Stimulated activated naive CD8-positive, alpha-beta T cell treated with anti-CD3 and anti-CD28 coated beads, Interleukin-15, amount 100 ng/mL, for 72 hours (primary cell): ENCODE data around the gene RPTOR.
"Not testable (repeated sequence)": the region's sequence is repeated elsewhere in the genome, so short reads cannot be mapped to it uniquely, and the experiment has no call there.

Source experiments
- ATAC-seq: fragments of 150-1000 bp; cut with Tn5 transposase; 2 replicates; pipeline ENCODE4 v1.10.0; 2021; ENCODE audit warnings: mild to moderate bottlenecking, moderate library complexity
- DNase-seq, 2 donors: peaks; one replicate each; pipeline ENCODE4 v3.0.0; 2021 to 2022
- H3K27ac Mint-ChIP-seq, 2 donors: one replicate each; pipeline ENCODE4 v1.8.0; 2022; ENCODE audit warnings: mild to moderate bottlenecking in 2 of 2, mixed read lengths in 2 of 2, moderate library complexity in 2 of 2
- H3K27me3 Mint-ChIP-seq: one replicate; pipeline ENCODE4 v1.8.0; 2022; ENCODE audit warnings: mixed read lengths
- H3K4me1 Mint-ChIP-seq: one replicate; pipeline ENCODE4 v1.8.0; 2022; ENCODE audit warnings: mild to moderate bottlenecking, mixed read lengths
- H3K4me3 Mint-ChIP-seq, 2 donors: one replicate each; pipeline ENCODE4 v1.8.0; 2022; ENCODE audit warnings: mild to moderate bottlenecking in 2 of 2, mixed read lengths in 2 of 2, moderate library complexity in 1 of 2
- H3K9me3 Mint-ChIP-seq, 2 donors: one replicate each; pipeline ENCODE4 v1.8.0; 2022; ENCODE audit warnings: mixed read lengths in 2 of 2

Gene RPTOR

DNA sequence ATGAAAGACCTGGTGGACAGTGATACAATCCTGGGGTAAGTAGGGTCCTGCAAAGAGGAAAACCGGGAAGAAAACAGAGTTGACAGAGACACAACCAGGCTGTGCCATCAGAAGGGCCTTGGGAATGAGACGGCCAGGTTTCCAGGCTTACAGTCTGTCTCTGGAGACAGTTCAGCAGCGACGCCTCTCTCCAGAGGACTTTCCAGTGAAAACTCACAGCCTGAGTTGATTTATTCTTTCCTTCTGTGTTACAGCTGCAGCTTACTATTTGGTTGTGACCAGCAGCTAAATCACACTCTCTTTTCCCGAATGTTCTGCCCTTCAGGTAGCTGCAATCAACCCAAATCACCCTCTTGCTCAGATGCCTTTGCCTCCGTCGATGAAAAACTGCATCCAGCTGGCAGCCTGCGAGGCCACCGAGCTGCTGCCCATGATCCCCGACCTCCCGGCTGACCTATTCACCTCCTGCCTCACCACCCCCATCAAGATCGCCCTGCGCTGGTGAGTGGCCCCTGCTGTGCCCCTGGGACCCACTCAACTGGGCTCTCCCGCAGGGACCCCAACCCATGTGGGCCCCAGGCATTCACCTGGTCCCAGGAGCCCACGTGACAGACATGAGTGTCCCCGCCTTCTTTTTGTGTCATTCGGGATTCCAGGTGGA lies 209.2 kb downstream of the RPTOR start:
- Mint-ChIP-seq H3K9me3 (peaks cover 0 to 4% of the 10 kb centered on the region in 2 donors), H3K27me3 (no peaks in the 10 kb centered on the region), H3K4me3 (peak overlapping the region; percentile 2 to 8), H3K4me1 (peaks cover 93% of the 10 kb centered on the region), H3K27ac (peak overlapping the region in 1 of 2 donors; percentile 78)
- DNase-seq (no peak), ATAC-seq (no peak)

DNA sequence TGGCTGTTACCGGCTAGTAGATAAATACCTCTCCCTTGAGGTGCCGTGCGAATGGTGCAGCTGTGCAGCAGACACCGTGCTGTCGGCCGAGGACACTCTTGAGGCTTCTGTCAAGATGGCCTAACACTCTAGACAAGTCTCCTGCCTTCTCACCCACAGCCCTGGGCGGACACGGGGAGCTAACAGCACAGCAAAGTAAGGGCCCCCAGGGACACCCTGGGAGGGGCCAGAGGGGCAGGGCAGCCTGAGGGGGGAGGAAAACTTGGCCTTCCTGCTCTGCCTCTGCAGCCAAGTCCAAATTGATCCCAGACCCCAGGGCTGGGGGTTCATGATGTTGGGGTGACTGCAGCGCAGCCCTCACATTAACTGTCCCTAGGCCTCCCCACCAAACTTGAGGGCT lies 210.2 kb downstream of the RPTOR start:
- DNase-seq (no peak), ATAC-seq (no peak)
- peaks cover 99% of the 10 kb centered on the region for H3K4me1 Mint-ChIP-seq
- peaks cover 0 to 4% of the 10 kb centered on the region in 2 donors for H3K9me3 Mint-ChIP-seq
- H3K27me3 Mint-ChIP-seq = no peaks in the 10 kb centered on the region
- H3K27ac Mint-ChIP-seq = peak overlapping the region in 1 of 2 donors; percentile 77
- no peak overlapping the region for H3K4me3 Mint-ChIP-seq

DNA sequence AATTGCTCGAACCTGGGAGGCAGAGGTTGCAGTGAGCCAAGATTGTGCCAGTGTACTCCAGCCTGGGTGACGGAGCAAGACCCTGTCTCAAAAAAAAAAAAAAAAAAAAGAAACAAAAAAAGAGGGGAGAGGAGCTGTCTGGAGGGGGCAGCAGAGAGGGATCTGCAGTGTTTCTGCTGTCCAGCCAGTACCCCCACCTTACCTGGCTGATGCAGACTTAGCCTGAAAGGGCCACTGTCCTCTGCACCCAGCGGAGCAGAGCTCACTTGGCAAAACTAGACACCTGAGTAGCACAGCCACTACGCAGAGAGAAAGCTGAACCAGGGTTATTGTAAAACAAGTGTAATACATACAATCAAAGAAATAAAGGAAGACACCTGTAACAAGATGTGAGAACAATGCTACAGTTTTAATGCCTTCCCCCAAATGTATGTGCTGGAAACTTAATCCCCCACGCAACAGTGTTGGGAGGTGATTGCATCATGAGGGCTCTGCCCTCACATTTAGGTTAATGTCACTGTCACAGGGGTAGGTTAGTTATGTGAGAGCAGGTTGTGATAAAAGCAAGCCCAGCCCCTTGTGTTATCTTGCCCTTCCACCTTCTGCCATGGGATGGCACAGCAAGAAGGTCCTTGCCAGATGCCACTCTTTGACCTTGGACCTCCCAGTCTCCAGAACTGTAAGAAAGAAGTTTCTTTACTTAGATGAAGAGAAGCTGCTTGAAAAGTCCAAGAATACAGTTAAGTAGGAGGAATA lies 211.2 kb downstream of the RPTOR start:
- DNase-seq (no peak), ATAC-seq (peak; percentile 52)
- H3K27ac Mint-ChIP-seq = peak overlapping the region; percentile 55 to 95
- peak overlapping the region in 1 of 2 donors; percentile 66 for H3K4me3 Mint-ChIP-seq
- H3K27me3 Mint-ChIP-seq = no peaks in the 10 kb centered on the region
- peaks cover 0 to 4% of the 10 kb centered on the region in 2 donors for H3K9me3 Mint-ChIP-seq
- H3K4me1 Mint-ChIP-seq = peaks cover 99% of the 10 kb centered on the region

DNA sequence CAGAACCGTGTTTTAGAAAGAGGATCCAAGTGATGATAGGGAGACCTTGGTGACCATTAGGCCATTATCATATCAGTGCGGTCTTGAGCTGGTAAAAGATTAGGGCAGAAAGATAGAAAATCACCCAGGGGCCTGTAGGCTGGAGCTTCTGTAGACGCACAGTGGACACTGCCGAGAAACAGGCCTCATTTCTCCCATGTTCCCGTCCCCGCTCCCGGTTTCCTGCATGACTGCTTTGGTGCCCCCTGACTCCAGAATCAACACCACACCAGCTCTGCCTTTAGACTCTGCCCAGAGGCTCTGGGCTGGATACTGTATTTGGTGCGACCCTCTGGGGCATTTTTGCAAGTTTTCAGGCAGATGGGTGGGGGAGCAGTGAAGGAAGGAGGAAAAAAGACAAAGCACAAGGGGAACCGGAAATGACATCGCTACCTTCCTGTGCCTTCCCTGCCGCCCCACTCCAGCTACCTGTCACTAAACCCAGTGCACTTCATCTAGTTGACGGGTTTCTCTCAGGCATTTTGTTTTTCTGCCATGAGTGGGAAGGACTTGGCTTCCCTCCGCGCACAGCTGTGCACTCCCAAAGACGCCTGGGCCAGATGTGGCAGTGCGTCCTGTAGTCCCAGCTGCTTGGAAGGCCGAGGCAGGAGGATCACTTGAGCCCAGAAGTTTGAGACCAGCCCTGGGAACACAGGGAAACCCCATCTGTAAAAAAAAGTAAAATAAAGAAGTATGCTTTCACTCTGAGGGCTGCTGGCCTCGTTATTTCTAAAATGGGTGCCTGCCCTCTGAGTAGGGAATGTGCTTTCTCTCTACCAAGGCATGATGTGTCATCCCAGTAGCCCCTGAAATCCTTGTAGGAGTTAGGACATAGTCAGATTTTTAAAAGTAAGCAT lies 214.1 kb downstream of the RPTOR start:
- ATAC-seq = peak; percentile 43
- H3K27ac Mint-ChIP-seq = peak overlapping the region; percentile 97 to 98
- H3K4me1 Mint-ChIP-seq = peaks cover 98% of the 10 kb centered on the region
- DNase-seq = peak in 1 of 2 donors; percentile 33
- H3K9me3 Mint-ChIP-seq = peaks cover 0 to 4% of the 10 kb centered on the region in 2 donors
- H3K27me3 Mint-ChIP-seq = no peaks in the 10 kb centered on the region
- H3K4me3 Mint-ChIP-seq = peak overlapping the region; percentile 70 to 78

DNA sequence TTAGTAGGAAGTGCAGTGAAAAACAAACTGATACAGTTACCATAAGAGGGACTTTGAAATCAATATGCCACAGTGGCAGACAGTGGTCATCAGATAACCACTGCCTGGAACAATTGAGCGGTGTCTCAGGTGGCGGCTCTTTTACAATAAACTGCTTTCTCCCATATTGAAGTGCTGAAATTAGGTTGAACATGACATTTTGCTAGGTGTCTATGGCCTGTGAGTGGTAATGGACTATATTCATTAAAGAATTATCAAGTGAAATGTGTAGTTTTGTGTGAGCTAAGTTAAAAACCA lies 214.7 kb downstream of the RPTOR start:
- ATAC-seq (peak; percentile 59), DNase-seq (peak in 1 of 2 donors; percentile 43)
- Mint-ChIP-seq H3K27me3 (no peaks in the 10 kb centered on the region), H3K4me1 (peaks cover 92% of the 10 kb centered on the region), H3K9me3 (peaks cover 0 to 4% of the 10 kb centered on the region in 2 donors), H3K27ac (peak overlapping the region; percentile 97 to 98), H3K4me3 (peak overlapping the region; percentile 70 to 78)

DNA sequence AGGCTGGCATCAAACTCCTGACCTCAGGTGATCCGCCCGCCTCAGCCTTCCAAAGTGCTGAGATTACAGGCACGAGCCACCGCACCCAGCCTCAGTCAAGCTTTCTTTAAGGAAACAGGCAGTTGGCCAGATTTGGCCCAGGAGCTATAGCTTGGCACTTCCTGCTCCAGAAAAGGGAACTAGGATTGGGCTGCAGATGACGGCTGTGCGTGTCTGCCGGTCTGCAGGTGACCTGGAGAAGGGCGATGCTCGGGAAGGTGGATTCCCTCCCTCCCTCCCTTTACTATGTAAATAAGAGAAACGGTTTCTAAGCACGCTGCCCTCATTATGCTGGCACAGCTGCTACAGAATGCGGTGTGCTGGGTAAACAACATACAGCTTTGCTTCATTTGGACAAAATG lies 215.9 kb downstream of the RPTOR start:
- H3K27me3 Mint-ChIP-seq = no peaks in the 10 kb centered on the region
- peaks cover 0 to 4% of the 10 kb centered on the region in 2 donors for H3K9me3 Mint-ChIP-seq
- H3K4me3 Mint-ChIP-seq = peak overlapping the region in 1 of 2 donors; percentile 63
- peak overlapping the region; percentile 87 to 88 for H3K27ac Mint-ChIP-seq
- ATAC-seq (no peak), DNase-seq (no peak)
- peaks cover 91% of the 10 kb centered on the region for H3K4me1 Mint-ChIP-seq

DNA sequence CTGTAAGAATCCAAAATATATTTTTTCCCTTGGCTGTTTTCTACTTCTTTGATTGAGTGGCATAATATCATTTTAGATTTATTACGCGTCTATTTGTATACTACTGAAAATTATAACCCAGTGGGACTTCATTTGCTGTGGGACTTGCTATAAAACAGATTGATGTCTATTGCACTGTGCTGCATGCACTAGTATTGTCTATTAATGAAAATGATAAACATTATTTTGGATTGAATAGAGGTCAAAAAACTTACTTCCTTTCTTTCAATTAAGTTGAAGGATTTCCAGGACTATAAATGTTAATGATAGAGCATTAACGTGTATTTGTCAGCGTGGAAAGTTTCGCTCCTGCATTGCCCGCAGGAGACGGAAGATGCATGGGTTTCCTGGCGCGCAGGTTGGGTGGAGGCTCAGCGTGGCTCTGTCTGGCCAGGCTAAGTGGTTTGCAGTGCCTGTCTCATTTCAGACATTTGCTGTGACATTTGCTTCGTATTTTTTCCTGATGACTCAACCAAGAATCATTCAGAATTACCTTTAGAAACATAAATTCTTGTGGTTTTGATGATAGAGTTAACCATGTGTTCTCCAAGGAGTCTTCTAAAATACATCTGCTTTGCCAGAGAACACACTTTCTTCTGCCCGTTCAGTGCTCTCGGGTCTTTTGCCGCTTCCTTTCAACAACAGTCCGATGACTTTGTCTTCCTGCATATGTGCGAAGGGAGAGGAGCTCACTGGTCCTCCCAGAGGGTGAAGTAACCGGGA lies 216.7 kb downstream of the RPTOR start:
- peak overlapping the region; percentile 60 to 63 for H3K4me3 Mint-ChIP-seq
- peaks cover 91% of the 10 kb centered on the region for H3K4me1 Mint-ChIP-seq
- H3K27ac Mint-ChIP-seq = peak overlapping the region; percentile 93 to 96
- DNase-seq (peak; percentile 60 to 78), ATAC-seq (peak; percentile 93)
- H3K9me3 Mint-ChIP-seq = peaks cover 0 to under 1% of the 10 kb centered on the region in 2 donors
- H3K27me3 Mint-ChIP-seq = no peaks in the 10 kb centered on the region

DNA sequence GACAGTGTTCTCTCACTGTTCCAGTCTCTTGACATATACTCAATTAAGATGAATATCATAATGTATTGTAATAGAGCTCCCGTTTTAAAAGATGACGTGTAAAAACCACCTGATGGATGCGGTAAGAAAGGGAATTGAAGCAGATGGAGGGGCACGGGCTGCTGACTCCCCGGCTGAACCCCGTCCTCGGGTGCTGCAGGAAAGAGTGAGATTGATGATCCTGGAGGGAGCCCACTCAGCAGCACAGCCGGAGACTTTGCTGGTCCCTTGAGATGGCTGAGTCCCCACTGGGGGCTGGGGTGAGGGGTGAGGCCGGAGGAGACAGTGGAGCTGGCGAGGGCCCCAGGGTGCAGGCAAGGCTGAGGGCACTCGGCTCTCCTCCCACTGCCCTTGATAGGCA lies 217.4 kb downstream of the RPTOR start:
- H3K9me3 Mint-ChIP-seq = no peaks in the 10 kb centered on the region
- no peaks in the 10 kb centered on the region for H3K27me3 Mint-ChIP-seq
- DNase-seq = no peak
- H3K27ac Mint-ChIP-seq = peak overlapping the region; percentile 93 to 96
- ATAC-seq = no peak
- peaks cover 91% of the 10 kb centered on the region for H3K4me1 Mint-ChIP-seq
- peak overlapping the region; percentile 60 to 63 for H3K4me3 Mint-ChIP-seq

DNA sequence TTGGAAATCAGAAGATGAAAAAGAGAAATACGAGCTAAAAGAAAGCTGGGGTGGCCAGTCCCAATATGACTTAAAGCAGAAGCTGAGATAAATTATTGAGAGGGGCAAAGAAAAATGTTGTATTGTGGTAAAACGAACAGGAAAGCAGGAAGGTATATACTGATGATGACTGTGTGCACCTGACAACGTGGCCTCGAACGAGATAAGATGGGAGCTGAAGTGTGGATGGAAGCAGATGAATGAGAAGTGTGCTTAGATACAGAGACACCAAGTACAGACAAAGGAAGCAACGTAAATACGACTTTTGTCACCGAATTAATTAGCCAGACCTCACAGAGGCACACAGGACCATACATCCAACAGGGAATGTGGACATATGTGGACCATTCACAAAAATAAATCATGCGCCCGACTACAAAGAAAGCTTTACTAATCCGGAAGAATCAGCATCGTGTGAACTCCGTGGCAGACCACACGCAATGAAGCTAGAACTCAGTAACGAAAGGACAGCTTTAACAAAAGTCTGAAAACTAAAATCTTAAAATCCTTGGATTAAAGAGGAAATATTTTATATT lies 218.7 kb downstream of the RPTOR start:
- DNase-seq (no peak), ATAC-seq (no peak)
- no peaks in the 10 kb centered on the region for H3K9me3 Mint-ChIP-seq
- H3K27me3 Mint-ChIP-seq = no peaks in the 10 kb centered on the region
- peak overlapping the region; percentile 55 to 88 for H3K27ac Mint-ChIP-seq
- H3K4me1 Mint-ChIP-seq = peaks cover 82% of the 10 kb centered on the region
- peak overlapping the region; percentile 40 to 69 for H3K4me3 Mint-ChIP-seq

DNA sequence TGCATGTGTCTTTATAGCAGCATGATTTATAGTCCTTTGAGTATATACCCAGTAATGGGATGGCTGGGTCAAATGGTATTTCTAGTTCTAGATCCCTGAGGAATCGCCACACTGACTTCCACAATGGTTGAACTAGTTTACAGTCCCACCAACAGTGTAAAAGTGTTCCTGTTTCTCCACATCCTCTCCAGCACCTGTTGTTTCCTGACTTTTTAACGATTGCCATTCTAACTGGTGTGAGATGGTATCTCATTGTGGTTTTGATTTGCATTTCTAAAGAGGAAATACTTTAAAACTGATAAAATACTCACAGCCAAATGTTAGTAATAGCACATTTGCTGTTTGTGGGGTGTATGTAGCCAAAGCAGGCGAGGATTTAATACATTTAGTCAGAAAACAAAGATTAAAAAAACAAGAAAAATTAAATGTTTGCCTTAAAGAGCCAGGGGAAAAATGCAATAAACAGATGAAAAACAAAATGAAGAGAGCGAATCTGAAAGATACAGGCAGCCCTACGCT lies 220.0 kb downstream of the RPTOR start:
- DNase-seq, H3K9me3 Mint-ChIP-seq, ATAC-seq, H3K27me3 Mint-ChIP-seq: not testable (repeated sequence)
- Mint-ChIP-seq H3K4me3 (peak overlapping the region in 1 of 2 donors; percentile 69), H3K27ac (peak overlapping the region in 1 of 2 donors; percentile 74), H3K4me1 (peaks cover 79% of the 10 kb centered on the region)

DNA sequence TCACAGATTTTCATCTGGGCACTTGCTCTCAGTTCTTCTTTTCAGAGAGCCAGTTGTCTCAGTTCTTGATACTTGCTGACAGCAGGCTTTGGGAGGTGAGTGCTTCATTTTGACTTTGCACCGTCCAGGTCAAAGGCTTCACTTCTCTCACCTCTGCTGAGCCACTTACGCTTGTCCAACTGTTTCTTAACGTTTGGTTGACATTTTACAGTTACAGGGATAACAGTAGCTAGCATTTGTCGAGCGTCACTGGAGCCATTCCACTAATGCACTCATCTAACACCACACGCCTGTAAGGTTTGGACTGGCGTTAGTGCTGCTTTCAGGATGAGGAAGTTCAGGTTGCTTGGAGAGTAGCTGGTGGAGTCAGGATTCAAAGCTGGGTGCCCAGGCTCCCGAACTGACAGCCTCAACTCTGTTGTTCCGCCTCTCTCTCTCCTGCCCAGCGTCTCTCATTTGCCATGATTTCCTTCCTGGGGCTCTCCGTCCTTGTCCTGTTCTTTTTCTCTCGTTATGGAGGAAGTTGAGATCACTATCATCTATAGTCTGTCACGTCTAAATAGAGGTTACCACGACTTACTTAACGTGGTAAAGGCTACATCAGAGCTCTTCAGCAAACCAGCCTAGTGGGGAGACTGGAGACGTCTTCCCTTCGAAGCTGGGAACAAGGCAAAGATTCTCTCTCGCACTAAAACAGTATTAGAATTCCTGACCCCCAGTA lies 220.8 kb downstream of the RPTOR start:
- H3K4me1 Mint-ChIP-seq = peaks cover 79% of the 10 kb centered on the region
- no peaks in the 10 kb centered on the region for H3K9me3 Mint-ChIP-seq
- no peak for DNase-seq
- H3K4me3 Mint-ChIP-seq = peak overlapping the region; percentile 69 to 70
- H3K27me3 Mint-ChIP-seq = no peaks in the 10 kb centered on the region
- peak overlapping the region; percentile 53 to 90 for H3K27ac Mint-ChIP-seq
- no peak for ATAC-seq

DNA sequence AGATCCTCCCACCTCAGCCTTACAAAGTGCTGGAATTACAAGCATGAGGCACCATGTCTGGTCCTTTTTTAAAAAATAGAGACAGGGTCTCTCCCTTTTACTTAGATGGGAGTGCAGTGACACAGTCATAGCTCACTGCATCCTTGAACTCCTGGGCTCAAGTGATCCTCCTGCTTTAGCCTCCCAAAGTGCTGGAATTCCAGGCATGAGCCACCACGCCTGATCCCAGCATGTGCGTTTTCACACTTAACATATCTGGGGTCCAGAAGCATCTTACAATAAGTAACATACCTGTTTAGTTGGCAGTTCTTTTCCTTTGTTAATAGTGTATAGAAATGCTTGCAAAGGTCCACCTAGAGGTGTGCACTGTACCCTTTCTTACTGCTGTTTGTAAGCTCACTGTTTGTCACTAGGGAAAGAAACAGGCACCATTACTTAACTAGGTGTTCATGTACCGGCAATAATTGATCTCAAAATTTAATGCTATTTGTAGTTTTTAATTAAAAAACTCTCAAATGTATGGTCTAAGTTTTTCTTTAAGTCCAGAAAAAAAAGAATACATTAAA lies 221.7 kb downstream of the RPTOR start:
- ATAC-seq = no peak
- Mint-ChIP-seq H3K4me1 (peaks cover 79% of the 10 kb centered on the region), H3K9me3 (no peaks in the 10 kb centered on the region), H3K27me3 (no peaks in the 10 kb centered on the region), H3K27ac (peak overlapping the region in 1 of 2 donors; percentile 90), H3K4me3 (peak overlapping the region in 1 of 2 donors; percentile 69)
- no peak for DNase-seq

DNA sequence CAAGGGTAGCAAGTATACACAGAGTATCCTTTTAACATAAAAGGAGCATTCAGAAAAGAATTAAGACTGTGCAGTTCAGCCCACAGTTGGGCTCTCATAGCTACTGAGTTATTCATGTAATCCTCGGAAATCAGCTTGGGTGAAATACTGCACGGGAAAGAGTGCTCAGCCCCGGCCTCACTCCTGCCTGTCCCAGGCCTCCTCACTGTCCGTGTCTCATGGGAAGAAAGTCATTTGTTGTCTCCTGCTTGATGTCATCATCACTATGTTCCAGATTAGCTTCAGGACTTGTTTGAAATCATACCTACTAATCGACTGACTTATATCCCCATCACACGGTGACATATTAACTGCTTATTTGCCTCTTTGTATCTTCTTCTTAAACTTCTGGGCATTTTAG lies 223.8 kb downstream of the RPTOR start:
- H3K9me3 Mint-ChIP-seq = no peaks in the 10 kb centered on the region
- DNase-seq = no peak
- no peak overlapping the region for H3K27ac Mint-ChIP-seq
- H3K4me1 Mint-ChIP-seq = peaks cover 78% of the 10 kb centered on the region
- H3K27me3 Mint-ChIP-seq = no peaks in the 10 kb centered on the region
- H3K4me3 Mint-ChIP-seq = no peak overlapping the region
- no peak for ATAC-seq

DNA sequence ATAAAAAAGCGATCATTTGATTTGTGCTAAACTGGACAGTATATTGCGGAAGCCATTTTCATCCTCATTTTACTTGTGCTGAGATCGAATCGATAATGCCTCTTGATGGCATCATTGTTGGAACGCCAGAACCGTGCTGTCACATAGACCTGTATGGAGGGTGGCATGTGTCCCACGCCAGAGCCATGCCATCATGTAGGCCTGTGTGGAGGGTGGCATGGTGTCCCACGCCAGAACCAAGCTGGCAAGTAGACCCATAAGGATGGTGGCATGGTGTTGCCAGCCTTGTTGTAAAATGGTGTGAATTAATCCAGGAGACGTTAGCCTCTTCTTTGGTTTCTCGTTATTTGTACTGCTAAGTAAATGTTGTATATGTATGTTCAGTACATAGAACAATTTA lies 224.3 kb downstream of the RPTOR start:
- Mint-ChIP-seq H3K4me3 (no peak overlapping the region), H3K27ac (no peak overlapping the region), H3K4me1 (peaks cover 81% of the 10 kb centered on the region), H3K9me3 (no peaks in the 10 kb centered on the region), H3K27me3 (no peaks in the 10 kb centered on the region)
- no peak for ATAC-seq
- DNase-seq = no peak
